Keratinocyte (primary cell): ENCODE results near the gene SLC7A14.

Source experiments
- EZH2 ChIP-seq: IDR thresholded peaks from one replicate; pipeline ENCODE4 v1.6.1; 2012; ENCODE audit warnings: inconsistent platforms, mild to moderate bottlenecking, low read length, moderate library complexity
- TF ChIP-seq, protein P1 (sequence below), 3 experiments: IDR thresholded peaks in 1 of 3; conservative IDR thresholded peaks in 1 of 3; optimal IDR thresholded peaks in 1 of 3; 2 replicates in 2 of 3; 3 replicates in 1 of 3; pipeline versions ENCODE3 to v1.5.1; 2011; ENCODE audit warnings: low read length in 3 of 3, mild to moderate bottlenecking in 3 of 3, moderate library complexity in 2 of 3, control low read depth in 1 of 3, inconsistent platforms in 1 of 3; ENCODE audit not compliant: insufficient read depth in 2 of 3; ENCODE audit errors: extremely low read depth in 1 of 3

DNA sequence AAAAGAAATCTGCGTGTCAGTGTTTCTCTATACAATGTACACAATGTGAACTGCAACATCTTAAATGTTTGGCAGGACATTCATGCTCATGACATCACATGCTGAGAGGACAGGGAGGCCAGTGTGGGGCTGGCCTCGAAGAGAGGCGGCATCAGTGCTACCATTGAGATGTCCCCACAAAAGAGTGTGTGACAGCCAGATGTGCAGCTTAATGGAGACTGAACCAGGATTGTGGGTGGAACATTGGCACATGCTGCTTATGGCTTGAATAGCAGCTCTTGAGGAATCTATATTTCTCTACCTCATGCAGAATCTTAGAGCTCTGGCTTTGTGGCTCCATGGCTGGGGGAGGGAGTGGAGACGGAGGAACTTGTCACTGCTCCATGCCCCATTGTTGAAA lies 148.7 kb downstream of the SLC7A14 start:
- no peak for TF ChIP-seq EZH2
- TF ChIP-seq, protein P1, sequence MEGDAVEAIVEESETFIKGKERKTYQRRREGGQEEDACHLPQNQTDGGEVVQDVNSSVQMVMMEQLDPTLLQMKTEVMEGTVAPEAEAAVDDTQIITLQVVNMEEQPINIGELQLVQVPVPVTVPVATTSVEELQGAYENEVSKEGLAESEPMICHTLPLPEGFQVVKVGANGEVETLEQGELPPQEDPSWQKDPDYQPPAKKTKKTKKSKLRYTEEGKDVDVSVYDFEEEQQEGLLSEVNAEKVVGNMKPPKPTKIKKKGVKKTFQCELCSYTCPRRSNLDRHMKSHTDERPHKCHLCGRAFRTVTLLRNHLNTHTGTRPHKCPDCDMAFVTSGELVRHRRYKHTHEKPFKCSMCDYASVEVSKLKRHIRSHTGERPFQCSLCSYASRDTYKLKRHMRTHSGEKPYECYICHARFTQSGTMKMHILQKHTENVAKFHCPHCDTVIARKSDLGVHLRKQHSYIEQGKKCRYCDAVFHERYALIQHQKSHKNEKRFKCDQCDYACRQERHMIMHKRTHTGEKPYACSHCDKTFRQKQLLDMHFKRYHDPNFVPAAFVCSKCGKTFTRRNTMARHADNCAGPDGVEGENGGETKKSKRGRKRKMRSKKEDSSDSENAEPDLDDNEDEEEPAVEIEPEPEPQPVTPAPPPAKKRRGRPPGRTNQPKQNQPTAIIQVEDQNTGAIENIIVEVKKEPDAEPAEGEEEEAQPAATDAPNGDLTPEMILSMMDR (optimal IDR thresholded peaks at IDR 0.05 in 1 of 3, IDR thresholded peaks at IDR 0.05 in 1 of 3, conservative IDR thresholded peaks at IDR 0.05 in 1 of 3; ENCODE audit: extremely low read depth in 1 of 3, insufficient read depth in 2 of 3, low read length in 3 of 3) = no peak
